Measurements from ENCODE around the gene PSMB8. TPM values are rescaled to one million over a fixed set of nuclear protein-coding genes. Genes with fewer than 3 reads are reported as not detected.

PSMB8 gene
- polyA plus RNA-seq, 1 donor (not counting 4 experiments of a cell fraction or from before 2014, with no cell fraction given): 63.4 TPM

GRCh38 chr6:32857156-32857891 is 13.5 kb upstream of the PSMB8 start:
- Histone ChIP-seq H3K4me1 (ENCODE audit: control insufficient read depth, extremely low read depth, insufficient read depth, low read length) (peaks cover 33% of the 10 kb centered on the region), H4K20me1 (ENCODE audit: control insufficient read depth, extremely low read depth, insufficient read depth, low read length) (no peaks in the 10 kb centered on the region), H3K27me3 (ENCODE audit: control insufficient read depth, extremely low read depth, insufficient read depth, low read length) (no peaks in the 10 kb centered on the region), H2AFZ (ENCODE audit: control insufficient read depth, low read length) (no peak overlapping the region), H3K79me2 (ENCODE audit: control insufficient read depth, insufficient read depth, low read length) (peaks cover 11% of the 10 kb centered on the region), H3K27ac (ENCODE audit: control insufficient read depth, insufficient read depth, low read length) (no peak overlapping the region), H3K9me3 (ENCODE audit: control insufficient read depth, low read depth, low read length) (no peaks in the 10 kb centered on the region), H3K9me1 (ENCODE audit: control insufficient read depth, extremely low read depth, insufficient read depth, low read length) (no peaks in the 10 kb centered on the region), H3K4me2 (ENCODE audit: control insufficient read depth, extremely low read depth, insufficient read depth, low read depth, low read length) (no peak overlapping the region), H3K9ac (ENCODE audit: control insufficient read depth, extremely low read depth, insufficient read depth, low read length) (no peak overlapping the region), H3K36me3 (ENCODE audit: control insufficient read depth in 2 of 2, extremely low read depth in 1 of 2, insufficient read depth in 2 of 2, low read length in 2 of 2) (no peaks in the 10 kb centered on the region), H3K4me3 (ENCODE audit: control insufficient read depth in 2 of 3, extremely low read depth in 1 of 3, insufficient read depth in 2 of 3, low read depth in 1 of 3, low read length in 3 of 3) (no peak overlapping the region)
- no peak for FAIRE-seq
- dilution Hi-C loops (cut with MboI; ENCODE audit: extremely low pct_ligation_motif_present, low sequenced_read_pairs): no loop called here
- TF ChIP-seq, protein P1, sequence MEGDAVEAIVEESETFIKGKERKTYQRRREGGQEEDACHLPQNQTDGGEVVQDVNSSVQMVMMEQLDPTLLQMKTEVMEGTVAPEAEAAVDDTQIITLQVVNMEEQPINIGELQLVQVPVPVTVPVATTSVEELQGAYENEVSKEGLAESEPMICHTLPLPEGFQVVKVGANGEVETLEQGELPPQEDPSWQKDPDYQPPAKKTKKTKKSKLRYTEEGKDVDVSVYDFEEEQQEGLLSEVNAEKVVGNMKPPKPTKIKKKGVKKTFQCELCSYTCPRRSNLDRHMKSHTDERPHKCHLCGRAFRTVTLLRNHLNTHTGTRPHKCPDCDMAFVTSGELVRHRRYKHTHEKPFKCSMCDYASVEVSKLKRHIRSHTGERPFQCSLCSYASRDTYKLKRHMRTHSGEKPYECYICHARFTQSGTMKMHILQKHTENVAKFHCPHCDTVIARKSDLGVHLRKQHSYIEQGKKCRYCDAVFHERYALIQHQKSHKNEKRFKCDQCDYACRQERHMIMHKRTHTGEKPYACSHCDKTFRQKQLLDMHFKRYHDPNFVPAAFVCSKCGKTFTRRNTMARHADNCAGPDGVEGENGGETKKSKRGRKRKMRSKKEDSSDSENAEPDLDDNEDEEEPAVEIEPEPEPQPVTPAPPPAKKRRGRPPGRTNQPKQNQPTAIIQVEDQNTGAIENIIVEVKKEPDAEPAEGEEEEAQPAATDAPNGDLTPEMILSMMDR (optimal IDR thresholded peaks at IDR 0.05 in 1 of 3, IDR thresholded peaks at IDR 0.05 in 1 of 3, conservative IDR thresholded peaks at IDR 0.05 in 1 of 3; ENCODE audit: extremely low read depth in 1 of 3, insufficient read depth in 2 of 3, low read length in 3 of 3): no peak
- TF ChIP-seq EZH2 (IDR thresholded peaks at IDR 0.05; ENCODE audit: low read length): no peak
- DNase-seq (ENCODE audit: low read depth, low spot score): no peak

- TF ChIP-seq, protein P1 (optimal IDR thresholded peaks at IDR 0.05 in 1 of 3, IDR thresholded peaks at IDR 0.05 in 1 of 3, conservative IDR thresholded peaks at IDR 0.05 in 1 of 3; ENCODE audit: extremely low read depth in 1 of 3, insufficient read depth in 2 of 3, low read length in 3 of 3): no peak
- no peak for TF ChIP-seq EZH2 (IDR thresholded peaks at IDR 0.05; ENCODE audit: low read length)
- H3K9me1 ChIP-seq (ENCODE audit: control insufficient read depth, extremely low read depth, insufficient read depth, low read length): no peaks in the 10 kb centered on the region
- dilution Hi-C loops (cut with MboI; ENCODE audit: extremely low pct_ligation_motif_present, low sequenced_read_pairs): no loop called here
- peaks cover 19% of the 10 kb centered on the region for H3K79me2 ChIP-seq (ENCODE audit: control insufficient read depth, insufficient read depth, low read length)
- H3K4me1 ChIP-seq (ENCODE audit: control insufficient read depth, extremely low read depth, insufficient read depth, low read length): peaks cover 26% of the 10 kb centered on the region
- DNase-seq (ENCODE audit: low read depth, low spot score) (no peak), FAIRE-seq (no peak)
- no peak overlapping the region for H2AFZ ChIP-seq (ENCODE audit: control insufficient read depth, low read length)
- H3K4me2 ChIP-seq (ENCODE audit: control insufficient read depth, extremely low read depth, insufficient read depth, low read depth, low read length): peak overlapping the region; percentile 92
- no peaks in the 10 kb centered on the region for H3K27me3 ChIP-seq (ENCODE audit: control insufficient read depth, extremely low read depth, insufficient read depth, low read length)
- H3K9me3 ChIP-seq (ENCODE audit: control insufficient read depth, low read depth, low read length): no peaks in the 10 kb centered on the region
- H3K4me3 ChIP-seq (ENCODE audit: control insufficient read depth in 2 of 3, extremely low read depth in 1 of 3, insufficient read depth in 2 of 3, low read depth in 1 of 3, low read length in 3 of 3): no peak overlapping the region
- H3K27ac ChIP-seq (ENCODE audit: control insufficient read depth, insufficient read depth, low read length): no peak overlapping the region
- H3K36me3 ChIP-seq (ENCODE audit: control insufficient read depth in 2 of 2, extremely low read depth in 1 of 2, insufficient read depth in 2 of 2, low read length in 2 of 2): peaks cover 5% of the 10 kb centered on the region in 2 experiments
- no peak overlapping the region for H3K9ac ChIP-seq (ENCODE audit: control insufficient read depth, extremely low read depth, insufficient read depth, low read length)
- no peaks in the 10 kb centered on the region for H4K20me1 ChIP-seq (ENCODE audit: control insufficient read depth, extremely low read depth, insufficient read depth, low read length)
Measured at GRCh38 chr6:32855467-32856174, 11.8 kb upstream of the PSMB8 start.

Measured in keratinocyte (primary cell).